HG03558 (cell line): ENCODE measurements around the gene MAT1A.

Source experiments
- ATAC-seq: cut with Tn5 transposase; IDR thresholded peaks from one replicate; pipeline ENCODE4 v1.9.1; 2021; ENCODE audit warnings: moderate number of reproducible peaks; ENCODE audit not compliant: unreplicated experiment; ENCODE audit errors: extremely low read depth

MAT1A gene

DNA sequence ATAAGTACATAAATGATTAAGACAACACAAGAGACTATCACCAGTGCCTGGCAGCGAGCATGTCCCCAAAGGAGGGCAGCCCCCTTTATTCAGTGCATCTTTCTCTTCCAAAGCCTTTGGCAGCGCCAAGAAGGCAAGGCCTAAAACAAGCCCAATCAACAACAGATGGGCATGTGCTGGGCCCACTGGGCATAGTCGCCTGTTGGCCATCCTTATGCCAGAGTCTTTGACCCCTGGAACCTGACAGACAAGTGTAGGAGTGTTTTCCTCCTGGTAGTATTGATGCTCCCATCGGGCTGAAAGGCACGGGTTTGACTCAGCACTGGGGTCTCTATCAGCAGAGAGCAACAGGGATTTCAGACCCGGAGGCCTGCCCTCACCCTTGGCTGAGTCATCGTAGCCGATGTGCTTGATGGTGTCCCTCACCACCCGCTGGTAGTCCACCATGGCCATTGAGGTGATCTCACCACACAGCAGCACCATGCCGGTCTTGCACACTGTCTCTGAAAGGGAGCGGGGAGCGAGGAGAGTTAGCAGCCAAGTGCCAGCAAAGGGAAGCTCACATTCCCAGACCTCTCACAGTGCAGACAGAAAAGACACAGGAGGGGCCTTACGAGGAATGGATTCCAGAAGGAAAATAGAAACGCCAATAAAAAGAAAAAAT, 5.8 kb downstream of the MAT1A start:
- ATAC-seq = no peak

DNA sequence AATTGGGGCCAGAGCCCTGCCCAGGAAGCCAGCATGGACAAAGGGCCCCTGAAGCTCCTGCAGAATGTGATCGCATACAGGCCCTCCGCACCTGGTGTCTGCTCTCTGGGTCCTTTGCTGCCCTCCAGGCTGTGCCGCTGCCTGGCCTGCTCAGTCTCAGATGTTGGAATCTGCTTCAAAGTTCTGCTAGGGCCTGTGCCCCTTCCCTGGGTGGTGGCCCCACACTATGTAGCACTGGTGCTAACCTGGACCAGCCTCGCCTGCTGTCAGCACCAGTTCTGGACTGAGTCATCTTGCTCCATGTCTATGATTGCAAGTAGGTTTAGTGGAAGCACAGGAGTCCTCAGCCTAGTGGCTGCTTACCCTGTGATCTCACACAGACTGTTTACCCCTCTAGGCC, 6.3 kb downstream of the MAT1A start:
- ATAC-seq = no peak

DNA sequence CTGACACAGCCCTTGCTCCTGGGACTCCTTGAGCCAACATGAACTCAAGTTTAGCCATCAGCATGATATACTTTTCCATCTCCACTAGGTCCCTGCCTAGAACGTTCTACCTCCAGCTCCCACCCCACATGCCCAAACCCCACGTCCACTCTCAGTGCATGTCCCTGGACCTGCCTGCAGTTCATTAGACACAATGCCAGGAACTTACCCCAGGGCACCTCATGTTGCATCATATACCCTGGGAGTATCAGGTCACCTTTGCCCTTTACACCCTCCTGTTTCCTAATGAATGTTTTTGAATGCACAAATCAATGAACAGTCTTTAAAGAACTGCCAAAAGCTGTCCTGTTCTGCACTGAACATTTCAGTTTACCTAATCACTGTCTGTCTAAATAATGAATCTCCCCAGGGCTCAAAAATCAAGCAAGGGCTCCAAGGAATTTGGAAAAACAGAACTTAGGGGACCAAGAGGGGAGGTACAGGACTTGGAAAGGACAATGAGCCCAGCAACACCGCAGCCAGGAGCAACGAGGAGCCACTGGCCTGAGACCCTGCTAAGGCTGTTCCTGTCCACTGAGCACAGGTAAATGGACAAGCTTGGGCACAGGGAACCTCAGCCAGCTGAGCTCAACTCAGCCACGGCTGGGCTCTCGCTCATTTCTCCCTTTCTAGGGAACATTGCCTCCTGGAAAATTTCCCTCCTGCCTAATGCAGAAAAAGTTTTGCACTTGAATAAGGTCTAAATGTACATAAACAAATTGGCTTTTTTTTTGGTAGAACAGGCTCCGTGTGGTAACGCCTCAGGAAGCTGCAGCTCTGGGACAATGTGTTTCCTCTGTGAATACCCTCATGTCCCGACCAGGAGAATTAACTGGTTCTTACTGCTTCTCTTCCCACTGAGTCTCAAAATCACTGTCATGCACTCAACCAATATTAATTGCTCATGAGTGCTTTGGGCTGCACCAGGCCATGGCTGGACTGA, 7.4 kb downstream of the MAT1A start:
- ATAC-seq = no peak

DNA sequence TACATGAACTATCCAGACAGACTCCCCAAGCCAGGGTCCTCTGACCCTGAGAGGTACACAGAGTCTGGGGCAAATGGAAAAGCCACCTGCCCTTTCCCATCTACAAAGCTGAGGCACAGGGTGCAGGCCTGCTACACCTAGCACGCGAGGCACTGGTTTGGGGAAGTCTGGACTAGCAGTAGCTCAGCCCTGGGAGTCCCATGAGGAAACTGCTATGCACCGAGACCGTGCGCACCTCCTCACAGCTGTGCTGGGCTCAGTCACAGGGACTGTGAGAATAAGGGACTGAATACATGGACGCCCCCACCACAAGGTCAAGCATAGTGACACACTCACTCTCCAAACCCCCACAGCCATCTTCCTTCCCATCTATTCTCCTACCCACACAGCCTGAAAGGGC, 8.2 kb downstream of the MAT1A start:
- ATAC-seq = no peak

DNA sequence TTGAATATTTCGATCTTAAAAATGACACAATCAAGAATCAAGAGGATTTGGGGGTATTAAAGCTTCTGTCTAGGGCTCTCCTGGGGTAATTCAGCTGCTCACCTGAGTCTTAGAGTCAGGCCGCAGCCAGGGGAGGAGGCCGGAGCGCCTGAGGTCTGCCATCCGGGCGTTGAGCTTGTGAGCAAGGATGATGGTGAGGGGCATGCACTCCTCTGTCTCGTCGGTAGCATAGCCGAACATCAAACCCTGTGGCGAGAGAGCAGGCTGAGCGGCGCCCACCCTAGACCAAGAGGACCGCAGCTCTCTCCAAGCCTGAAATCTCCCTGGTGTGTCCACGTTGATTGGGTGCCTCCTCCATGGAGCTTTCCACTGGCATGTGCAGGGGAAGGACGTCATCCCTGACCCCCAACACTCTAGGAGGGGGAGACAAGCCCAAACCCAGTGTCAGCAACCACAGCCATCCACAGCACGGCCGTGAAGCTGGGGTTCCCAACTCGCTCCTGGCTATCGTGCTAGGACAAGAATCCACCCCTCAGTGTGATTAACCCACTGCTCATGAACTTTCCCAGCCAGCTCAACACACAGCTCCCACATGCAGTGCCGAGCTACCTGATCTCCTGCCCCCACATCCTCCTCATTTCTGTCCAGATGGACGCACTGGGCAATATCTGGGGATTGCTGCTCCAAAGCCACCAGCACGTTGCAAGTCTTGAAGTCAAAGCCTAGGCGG, 9.2 kb downstream of the MAT1A start:
- no peak for ATAC-seq

DNA sequence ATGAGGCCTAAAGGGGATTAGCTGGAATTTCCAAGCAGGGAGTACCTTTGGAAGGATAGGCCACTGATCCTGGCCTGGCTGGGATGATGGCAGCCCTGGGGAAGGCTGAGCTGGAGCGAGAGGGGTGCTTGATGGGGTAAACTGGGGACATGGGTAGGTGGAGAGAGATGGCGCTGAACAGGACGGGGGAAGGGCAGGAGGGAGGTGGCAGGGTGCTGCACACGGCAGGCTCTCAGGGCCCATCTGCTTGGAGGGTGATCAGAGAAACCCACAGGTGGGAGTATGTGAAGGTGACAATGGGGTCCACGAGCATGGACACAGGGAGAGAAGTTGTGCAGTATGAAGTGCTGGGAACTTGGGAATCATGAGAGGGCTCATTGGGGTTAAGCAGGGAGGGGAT, 10.3 kb downstream of the MAT1A start:
- no peak for ATAC-seq

DNA sequence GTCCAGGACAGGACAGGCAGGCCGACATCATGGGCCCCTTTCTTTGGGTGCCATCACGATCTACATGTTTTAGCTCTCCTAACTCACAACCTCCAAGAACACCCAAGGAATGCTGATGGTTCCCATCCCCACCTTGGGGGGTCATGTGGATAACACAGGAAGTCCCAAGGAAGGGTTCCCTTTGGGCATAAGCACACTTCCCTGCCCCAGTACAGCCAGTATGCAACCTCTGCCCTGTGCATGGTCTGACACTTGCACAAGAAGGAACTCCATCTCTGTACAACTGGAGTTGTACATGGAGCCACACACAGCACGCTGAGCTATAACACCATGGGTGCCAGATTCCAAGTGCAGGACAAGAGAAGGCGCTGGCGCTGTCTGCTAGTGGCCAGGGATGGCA, 11.0 kb downstream of the MAT1A start:
- ATAC-seq = no peak

DNA sequence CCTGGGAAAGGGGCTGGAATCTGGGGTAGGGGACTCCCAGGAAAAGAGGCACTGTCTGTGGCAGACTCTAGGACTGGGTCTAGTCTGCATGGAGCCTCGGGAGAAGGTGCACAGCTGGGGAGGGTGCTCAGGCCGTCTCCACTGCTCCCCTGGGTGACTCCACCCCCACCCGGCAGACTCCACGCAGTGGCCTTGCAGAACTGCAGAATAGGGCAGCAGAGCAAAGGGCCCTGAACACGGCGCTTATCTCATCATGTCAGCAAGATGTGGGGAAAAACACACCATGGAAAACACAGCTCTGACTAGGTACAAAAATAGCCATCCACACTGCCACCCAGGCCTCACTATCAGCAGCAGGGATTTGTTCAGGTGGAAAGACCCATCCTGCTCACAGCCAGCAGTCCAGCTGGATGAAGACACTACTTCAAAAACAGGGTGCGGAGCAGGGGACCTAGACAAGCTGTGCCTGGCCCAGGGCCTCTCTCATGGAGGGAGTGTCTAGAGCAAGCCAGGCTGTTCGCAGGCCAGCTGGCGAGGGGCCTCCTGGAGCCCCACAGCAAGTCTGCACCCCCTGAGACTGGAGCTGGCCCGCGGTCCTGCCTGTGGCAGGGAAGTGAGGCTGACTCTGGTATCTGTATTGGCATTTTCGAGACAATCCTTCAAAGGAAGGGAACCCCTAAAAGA, 11.7 kb downstream of the MAT1A start:
- ATAC-seq = no peak

DNA sequence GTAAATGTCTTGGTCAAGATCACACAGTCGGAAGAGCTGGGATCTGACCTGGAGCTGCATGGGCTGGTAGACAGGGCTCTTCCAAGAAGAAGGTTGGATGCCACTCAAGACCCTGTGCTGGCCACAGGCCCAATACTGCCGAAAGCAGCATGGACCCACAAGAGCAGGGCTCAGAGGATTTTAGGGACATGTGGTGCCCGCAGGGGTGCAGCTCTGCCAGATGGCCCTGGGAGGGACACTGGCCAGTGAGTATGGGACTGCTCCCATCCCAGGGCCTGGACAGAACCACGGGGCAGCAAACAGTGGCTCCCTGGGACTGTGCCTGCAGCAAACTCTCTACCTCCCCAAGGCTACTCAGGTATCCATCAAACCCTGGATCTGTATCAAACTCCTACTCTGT, 12.4 kb downstream of the MAT1A start:
- ATAC-seq = no peak

DNA sequence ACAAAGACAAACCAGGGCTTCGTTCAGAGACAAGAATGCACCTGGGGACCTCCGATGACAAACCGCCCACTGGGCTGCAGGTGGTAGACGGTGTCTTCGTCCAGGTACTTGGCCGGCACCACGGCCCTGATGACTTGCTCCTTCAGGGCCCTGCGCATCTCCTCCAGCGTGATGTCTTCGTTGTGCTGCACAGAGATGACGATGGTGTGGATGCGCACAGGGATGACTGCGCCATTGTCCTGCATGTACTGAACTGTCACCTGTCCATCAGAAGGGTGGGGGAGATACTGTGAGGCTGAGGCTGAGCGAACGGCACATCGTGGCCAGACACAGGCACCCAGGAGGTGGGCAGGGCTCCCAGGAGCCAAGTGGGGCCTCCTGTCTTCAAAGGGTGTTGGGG, 13.1 kb downstream of the MAT1A start:
- no peak for ATAC-seq

DNA sequence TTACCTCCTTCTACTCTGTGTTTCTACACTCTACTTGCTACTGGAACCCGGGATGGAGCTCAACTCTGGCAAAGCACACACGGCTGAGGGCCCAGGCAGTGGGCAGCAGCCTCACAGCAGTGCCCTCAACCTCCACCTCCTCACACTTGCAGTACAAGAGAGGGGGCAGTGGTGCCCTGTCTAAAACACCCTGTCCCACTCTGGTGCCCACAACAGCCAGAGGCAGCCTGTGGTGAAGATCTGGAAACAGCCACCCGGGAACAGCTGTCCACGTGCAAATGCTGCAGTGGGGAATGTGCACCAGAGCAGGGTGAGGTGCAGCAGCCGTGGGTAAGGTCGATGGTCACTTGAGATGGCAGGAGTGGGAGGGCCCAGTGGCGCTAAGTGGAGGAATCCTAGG, 13.7 kb downstream of the MAT1A start:
- ATAC-seq = no peak

DNA sequence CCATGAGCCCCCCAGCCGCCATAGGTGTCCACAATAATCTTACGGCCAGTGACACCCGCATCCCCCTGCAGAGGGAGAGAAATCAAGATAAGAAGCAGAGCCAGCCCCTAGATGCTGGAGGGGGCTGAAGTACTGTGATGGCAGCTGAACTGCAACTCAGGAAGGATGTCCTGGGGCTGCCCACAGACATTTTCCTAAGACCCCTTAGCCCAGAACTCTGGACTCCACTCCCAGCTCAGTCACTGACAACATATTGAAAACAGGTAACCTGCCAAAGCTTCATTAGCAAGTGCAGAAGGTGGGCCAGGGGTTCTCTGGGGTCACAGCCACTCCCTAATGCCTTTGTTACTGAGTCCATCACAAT, 14.3 kb downstream of the MAT1A start:
- ATAC-seq = no peak

DNA sequence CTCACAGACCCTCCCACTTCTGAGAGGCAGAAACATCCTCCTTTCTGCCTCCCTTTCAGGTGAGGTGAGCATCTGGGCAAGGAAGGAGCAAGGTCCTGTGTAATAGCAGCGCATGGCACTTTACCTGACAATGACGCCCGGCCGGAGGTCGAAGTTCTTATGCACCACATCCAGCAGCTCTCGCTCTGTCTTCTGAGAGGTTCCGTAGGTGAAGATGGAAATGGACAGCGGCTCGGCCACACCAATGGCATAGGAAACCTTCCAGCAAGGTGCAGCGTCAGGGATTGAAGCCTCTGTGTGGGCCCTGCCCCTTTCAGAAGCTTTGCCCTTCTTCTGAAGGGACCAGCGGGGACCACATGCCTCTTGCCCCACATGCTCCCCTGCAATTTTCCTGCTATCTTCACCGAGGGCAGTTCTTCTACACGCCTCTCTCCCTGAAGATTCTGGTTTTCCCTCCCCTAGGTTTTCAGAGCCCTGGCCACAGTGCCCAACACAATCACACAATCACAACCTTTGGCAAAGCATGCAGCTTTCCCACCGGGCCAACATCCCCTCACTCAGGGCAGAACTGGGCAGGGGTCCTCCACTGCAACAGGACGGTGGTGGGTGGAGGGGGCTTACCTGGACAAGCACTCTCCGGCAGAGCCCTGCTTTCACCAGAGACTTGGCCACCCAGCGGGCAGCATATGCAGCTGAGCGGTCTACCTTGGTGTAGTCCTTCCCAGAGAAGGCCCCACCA, 14.9 kb downstream of the MAT1A start:
- no peak for ATAC-seq

DNA sequence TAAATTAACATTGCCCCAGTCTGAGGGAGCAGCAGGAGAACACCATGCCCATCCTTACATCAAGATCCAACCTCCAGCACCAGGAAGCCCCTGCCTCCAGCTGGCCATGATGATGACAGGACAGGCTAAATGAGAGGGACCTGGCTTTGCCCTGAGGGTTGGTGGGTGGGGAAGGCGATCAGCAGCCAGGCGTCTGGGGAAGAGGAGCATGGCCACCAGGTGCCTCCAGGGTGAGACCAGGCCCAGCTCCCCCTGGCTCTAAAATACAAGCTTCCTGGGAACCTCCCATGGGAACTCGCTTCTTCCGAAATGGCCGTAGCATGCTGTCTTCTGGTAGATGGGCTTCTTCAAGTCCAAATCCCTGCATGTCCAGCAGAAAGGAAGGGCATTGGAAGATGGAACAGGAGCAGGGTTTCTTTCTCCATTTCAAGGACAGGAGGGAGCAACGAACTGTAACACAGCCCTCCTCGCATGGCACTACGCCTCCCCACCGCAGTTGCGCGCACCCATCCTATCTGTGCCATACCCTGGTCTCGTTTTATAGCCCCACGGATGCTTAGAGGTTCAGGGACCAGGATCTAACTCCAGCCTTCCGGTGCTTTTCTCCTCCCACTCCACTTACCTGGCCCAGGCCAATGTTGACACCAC, 15.8 kb downstream of the MAT1A start:
- ATAC-seq = no peak

DNA sequence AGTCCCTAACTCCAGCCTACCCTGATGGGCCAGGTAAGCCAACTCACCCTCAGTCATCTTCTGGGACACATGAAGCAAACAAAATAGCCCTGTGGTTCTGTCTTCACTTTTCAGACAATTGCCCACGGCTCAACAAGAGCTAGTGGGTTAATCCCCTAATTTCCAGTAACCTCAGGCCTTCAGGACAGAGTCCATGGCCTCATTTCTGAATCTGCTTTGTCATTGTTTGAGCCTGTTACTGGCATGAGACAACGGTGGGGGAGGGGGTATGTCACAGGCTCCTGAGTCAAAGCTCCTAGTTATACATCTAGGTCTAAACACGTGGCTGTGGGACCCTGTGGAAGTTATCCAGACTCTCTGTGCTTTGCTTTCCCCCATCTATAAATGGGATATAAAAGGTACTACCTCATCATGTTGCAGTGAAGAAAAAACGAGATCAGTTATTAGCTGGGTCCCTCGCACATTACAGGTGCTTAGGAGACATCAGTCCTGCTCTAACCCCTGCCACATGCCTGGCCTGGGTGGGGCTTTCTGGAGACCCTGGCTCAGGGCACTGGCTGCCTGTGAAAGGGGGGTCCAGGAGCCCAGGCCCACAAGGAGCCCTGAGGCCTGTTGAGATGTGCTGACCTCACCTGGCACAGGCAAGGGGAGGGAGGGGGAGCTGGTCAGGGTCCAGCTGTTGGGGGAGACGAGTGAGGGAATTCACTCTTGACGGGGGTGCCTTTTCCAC, 16.5 kb downstream of the MAT1A start:
- no peak for ATAC-seq

DNA sequence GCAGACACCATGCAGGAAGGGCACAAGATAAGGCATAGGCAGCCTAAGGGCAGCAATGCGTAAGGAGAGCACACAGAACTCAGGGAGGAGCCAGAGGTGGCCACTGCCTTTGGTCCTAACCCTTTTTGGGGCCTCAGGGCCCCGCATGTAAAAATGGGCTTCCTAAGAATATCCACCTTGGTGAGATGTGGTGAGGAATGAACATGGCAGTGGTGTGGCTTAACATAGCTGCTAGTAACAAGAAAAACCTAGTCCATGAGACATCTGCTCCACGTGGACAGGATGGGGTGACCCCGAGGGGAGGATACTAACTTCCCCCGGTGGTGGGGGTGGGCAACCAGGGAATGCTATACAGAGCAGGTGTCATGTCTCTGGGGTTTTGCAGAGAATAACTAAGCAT, 18.0 kb downstream of the MAT1A start:
- no peak for ATAC-seq

DNA sequence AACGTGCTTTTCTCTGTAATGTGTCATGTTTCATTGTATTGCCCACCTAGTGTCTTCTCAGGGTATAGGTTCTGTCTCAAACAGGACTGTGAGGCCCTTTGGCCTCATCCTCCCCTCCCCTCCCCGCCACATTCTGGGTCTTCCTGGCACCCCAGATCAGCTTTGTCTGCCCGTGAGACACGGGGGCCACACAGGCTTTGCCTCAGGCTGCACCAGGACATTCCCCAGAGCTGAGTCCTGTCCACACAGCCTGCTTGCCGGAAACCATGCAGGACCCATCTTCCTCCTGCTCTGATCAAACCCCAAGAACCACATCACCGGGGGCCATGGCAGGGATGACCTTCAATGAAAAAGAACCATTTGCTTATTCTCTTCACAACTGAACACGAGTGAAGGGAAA, 18.6 kb downstream of the MAT1A start:
- ATAC-seq = no peak

DNA sequence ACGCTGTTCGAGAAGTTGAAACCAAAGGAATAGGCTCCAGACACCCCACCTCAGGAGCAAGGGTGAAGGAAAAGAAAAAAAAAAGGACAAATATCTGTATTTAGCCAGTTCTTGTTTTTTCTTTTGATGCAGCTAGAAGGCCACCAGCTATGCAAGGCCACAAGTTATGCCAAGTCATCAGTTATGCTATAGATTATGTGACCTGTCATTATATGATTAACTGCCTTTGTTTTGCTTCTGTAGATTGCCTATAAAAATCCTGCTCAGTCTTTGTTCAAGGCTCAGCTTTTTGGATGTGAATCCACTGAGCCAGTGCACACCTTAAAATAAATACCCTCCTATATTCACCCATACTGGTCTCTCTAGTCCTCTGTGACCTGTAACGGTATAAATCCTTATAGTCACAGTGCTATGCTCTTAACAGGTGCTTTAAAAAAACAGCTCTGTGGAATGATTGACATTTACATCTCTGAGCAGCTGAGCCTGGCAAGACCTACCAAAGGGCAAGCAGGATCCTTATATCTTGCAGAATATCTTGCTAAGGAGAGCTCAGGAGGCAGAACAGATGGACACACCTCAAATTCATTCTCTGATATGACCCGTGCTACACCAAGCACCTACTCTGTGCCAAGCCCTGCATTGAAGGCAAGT, 20.4 kb downstream of the MAT1A start:
- ATAC-seq = no peak
